GM06990 (cell line): Measurements from ENCODE around the gene PIF1.
"Not testable (repeated sequence)": the region's sequence is repeated elsewhere in the genome, so short reads cannot be mapped to it uniquely, and the experiment has no call there.

Source experiments
- DNase-seq: peaks from one replicate; pipeline ENCODE4 v3.0.0-alpha.2; 2011; ENCODE audit not compliant: insufficient read length; ENCODE audit errors: extremely low read depth
- H3K27me3 ChIP-seq: replicated peaks from 2 replicates; pipeline ENCODE4 v1.6.0; 2011; ENCODE audit warnings: low read length; ENCODE audit not compliant: control insufficient read depth, insufficient read depth
- H3K36me3 ChIP-seq: 2 replicates; pipeline ENCODE4 v1.5.1; 2011; ENCODE audit warnings: low read length; ENCODE audit not compliant: control insufficient read depth, insufficient read depth
- H3K4me3 ChIP-seq: replicated peaks from 2 replicates; pipeline ENCODE4 v1.5.1; 2011; ENCODE audit warnings: low read depth, mild to moderate bottlenecking, control low read depth, low read length
- CTCF ChIP-seq: IDR thresholded peaks from 2 replicates; pipeline ENCODE4 v1.5.1; 2011; ENCODE audit warnings: low read length, control low read depth, mild to moderate bottlenecking, inconsistent platforms; ENCODE audit not compliant: insufficient read depth, poor library complexity, severe bottlenecking

Gene PIF1

GRCh38 chr15:64806509-64806908, 18.9 kb downstream of the PIF1 start:
- Histone ChIP-seq H3K27me3 (no peaks in the 10 kb centered on the region; the same call in 1 of the 2 replicates), H3K4me3 (no peak overlapping the region), H3K36me3 (no peaks in the 10 kb centered on the region)
- DNase-seq, result no peak
- no peak for TF ChIP-seq CTCF

- DNase-seq, result no peak
- no peaks in the 10 kb centered on the region; the same call in 1 of the 2 replicates for H3K27me3 ChIP-seq
- TF ChIP-seq CTCF, result no peak
- no peaks in the 10 kb centered on the region for H3K36me3 ChIP-seq
- no peak overlapping the region for H3K4me3 ChIP-seq
Measured at GRCh38 chr15:64804619-64805018, 20.8 kb downstream of the PIF1 start.

GRCh38 chr15:64803526-64803925, 21.9 kb downstream of the PIF1 start:
- H3K36me3 ChIP-seq, result no peaks in the 10 kb centered on the region

GRCh38 chr15:64800476-64800875, 25.0 kb downstream of the PIF1 start:
- no peak for TF ChIP-seq CTCF
- DNase-seq, result no peak

More at GRCh38 chr15:64803526-64803925, 21.9 kb downstream of the PIF1 start:
- no peak for TF ChIP-seq CTCF
- Histone ChIP-seq H3K4me3 (no peak overlapping the region), H3K27me3 (no peaks in the 10 kb centered on the region; the same call in 1 of the 2 replicates)
- DNase-seq, result no peak

GRCh38 chr15:64798905-64799304, 26.5 kb downstream of the PIF1 start:
- H3K36me3 ChIP-seq, H3K27me3 ChIP-seq, DNase-seq, H3K4me3 ChIP-seq: not testable (repeated sequence)

More at GRCh38 chr15:64800476-64800875, 25.0 kb downstream of the PIF1 start:
- Histone ChIP-seq H3K4me3 (no peak overlapping the region), H3K27me3 (no peaks in the 10 kb centered on the region), H3K36me3 (no peaks in the 10 kb centered on the region)

- H3K27me3 ChIP-seq, DNase-seq, H3K4me3 ChIP-seq, H3K36me3 ChIP-seq: not testable (repeated sequence)
Measured at GRCh38 chr15:64795921-64796320, 29.5 kb downstream of the PIF1 start.

GRCh38 chr15:64795299-64795698, 30.1 kb downstream of the PIF1 start:
- DNase-seq, H3K27me3 ChIP-seq, H3K36me3 ChIP-seq: not testable (repeated sequence)

More at GRCh38 chr15:64795299-64795698, 30.1 kb downstream of the PIF1 start:
- H3K4me3 ChIP-seq, result not testable (repeated sequence)
